HEK293 (cell line): ENCODE measurements around the gene PLSCR3.

Experiments
- CTCF ChIA-PET: fragments of 350-600 bp; formaldehyde crosslinking; extraction: SDS; loops from one replicate; lab custom pipeline; 2021; ENCODE audit warnings: antibody characterized with exemption; lab: Yijun Ruan, JAX
- POLR2A ChIA-PET: fragments of 300-600 bp; formaldehyde crosslinking; extraction: SDS; loops from one replicate; lab custom pipeline; 2020; ENCODE audit warnings: antibody characterized with exemption, inconsistent platforms; lab: Yijun Ruan, JAX
- H3K27ac ChIP-seq: fragments of 200-500 bp; sonication (Bioruptor generic); 2 replicates; pipeline ENCODE4 v1.5.1; 2014; ENCODE audit warnings: low read depth, low read length, control low read depth, inconsistent platforms; ENCODE audit errors: extremely low read depth
- H3K36me3 ChIP-seq, 2 experiments: fragments of 200-500 bp in 1 of 2; sonication (Bioruptor generic) in 1 of 2; 1 replicate in 1 of 2; 2 replicates in 1 of 2; pipeline ENCODE4 v1.5.1; 2014 to 2017; ENCODE audit warnings: inconsistent platforms in 2 of 2, low read length in 2 of 2; ENCODE audit not compliant: control insufficient read depth in 2 of 2, insufficient read depth in 1 of 2
- H3K4me1 ChIP-seq: fragments of 200-500 bp; sonication (Bioruptor generic); 2 replicates; pipeline ENCODE4 v1.5.1; 2014; ENCODE audit warnings: mild to moderate bottlenecking, low read length, inconsistent platforms; ENCODE audit not compliant: control insufficient read depth, insufficient read depth
- H3K4me3 ChIP-seq: 2 replicates; pipeline ENCODE4 v1.5.1; 2011; ENCODE audit warnings: low read depth, mild to moderate bottlenecking, control low read depth, low read length, moderate library complexity
- H3K9me3 ChIP-seq: fragments of 200-500 bp; sonication (Bioruptor generic); 2 replicates; pipeline ENCODE4 v1.5.1; 2014; ENCODE audit warnings: low read depth, low read length, inconsistent platforms; ENCODE audit not compliant: control insufficient read depth, insufficient read depth
- GLIS1 ChIP-seq: fragments of 450-650 bp; formaldehyde crosslinking; IDR thresholded peaks from 2 replicates; pipeline ENCODE4 v1.5.1; 2016; ENCODE audit warnings: missing biosample characterization, missing genetic modification characterization
- HIC1 ChIP-seq: fragments of 450-650 bp; formaldehyde crosslinking; IDR thresholded peaks from 2 replicates; pipeline ENCODE4 v1.5.1; 2016; ENCODE audit warnings: missing biosample characterization, missing genetic modification characterization
- OVOL3 ChIP-seq: fragments of 450-650 bp; formaldehyde crosslinking; IDR thresholded peaks from 2 replicates; pipeline ENCODE4 v1.5.1; 2016; ENCODE audit warnings: missing biosample characterization, missing genetic modification characterization
- SCRT2 ChIP-seq: fragments of 450-650 bp; formaldehyde crosslinking; IDR thresholded peaks from 2 replicates; pipeline ENCODE4 v1.5.1; 2016; ENCODE audit warnings: missing biosample characterization, missing genetic modification characterization
- SETDB1 ChIP-seq: IDR thresholded peaks from one replicate; pipeline ENCODE4 v1.6.1; 2017; ENCODE audit warnings: mild to moderate bottlenecking, low read length, moderate library complexity, mixed read lengths; ENCODE audit not compliant: insufficient read length
- YY1 ChIP-seq: fragments of 450-650 bp; formaldehyde crosslinking; IDR thresholded peaks from 2 replicates; pipeline ENCODE4 v1.5.1; 2018; ENCODE audit warnings: missing biosample characterization, missing genetic modification characterization
- ZBTB49 ChIP-seq: fragments of 450-650 bp; formaldehyde crosslinking; IDR thresholded peaks from 2 replicates; pipeline ENCODE4 v1.5.1; 2016; ENCODE audit warnings: missing biosample characterization, missing genetic modification characterization, low read depth
- ZBTB7A ChIP-seq: fragments of 450-650 bp; formaldehyde crosslinking; IDR thresholded peaks from 2 replicates; pipeline ENCODE4 v1.5.1; 2016; ENCODE audit warnings: low read depth, missing biosample characterization, missing genetic modification characterization
- ZFHX2 ChIP-seq: fragments of 450-650 bp; formaldehyde crosslinking; conservative IDR thresholded peaks from 2 replicates; pipeline ENCODE4 v1.5.1; 2016; ENCODE audit warnings: missing biosample characterization, missing genetic modification characterization
- ZNF121 ChIP-seq: fragments of 450-650 bp; formaldehyde crosslinking; IDR thresholded peaks from 2 replicates; pipeline ENCODE4 v1.5.1; 2016; ENCODE audit warnings: missing biosample characterization, missing genetic modification characterization
- ZNF155 ChIP-seq: fragments of 450-650 bp; formaldehyde crosslinking; IDR thresholded peaks from 2 replicates; pipeline ENCODE4 v1.5.1; 2016; ENCODE audit warnings: missing biosample characterization, missing genetic modification characterization
- ZNF341 ChIP-seq: fragments of 450-650 bp; formaldehyde crosslinking; IDR thresholded peaks from 2 replicates; pipeline ENCODE4; 2016; ENCODE audit warnings: low read depth, missing biosample characterization, missing genetic modification characterization
- ZNF600 ChIP-seq: fragments of 450-650 bp; formaldehyde crosslinking; IDR thresholded peaks from 2 replicates; pipeline ENCODE4 v1.5.1; 2016; ENCODE audit warnings: missing biosample characterization, missing genetic modification characterization
- ZNF624 ChIP-seq: fragments of 450-650 bp; formaldehyde crosslinking; IDR thresholded peaks from 2 replicates; pipeline ENCODE4 v1.5.1; 2017; ENCODE audit warnings: missing biosample characterization, missing genetic modification characterization
- ZNF830 ChIP-seq: fragments of 450-650 bp; IDR thresholded peaks from 2 replicates; pipeline ENCODE4 v1.5.0; 2018; ENCODE audit warnings: missing biosample characterization, missing genetic modification characterization, low read depth, mild to moderate bottlenecking, moderate library complexity
- TF ChIP-seq, protein P1 (sequence below): fragments of 450-650 bp; formaldehyde crosslinking; IDR thresholded peaks from 2 replicates; pipeline ENCODE4 v1.5.1; 2016; ENCODE audit warnings: missing biosample characterization, missing genetic modification characterization, borderline replicate concordance
- TF ChIP-seq, protein P2 (sequence below): fragments of 450-650 bp; formaldehyde crosslinking; IDR thresholded peaks from 2 replicates; pipeline ENCODE4 v1.5.1; 2017; ENCODE audit warnings: missing biosample characterization, missing genetic modification characterization

PLSCR3 gene

GRCh38 chr17:7414837-7415236 lies 20.5 kb upstream of the PLSCR3 start (continued):
- TF ChIP-seq, protein P1, sequence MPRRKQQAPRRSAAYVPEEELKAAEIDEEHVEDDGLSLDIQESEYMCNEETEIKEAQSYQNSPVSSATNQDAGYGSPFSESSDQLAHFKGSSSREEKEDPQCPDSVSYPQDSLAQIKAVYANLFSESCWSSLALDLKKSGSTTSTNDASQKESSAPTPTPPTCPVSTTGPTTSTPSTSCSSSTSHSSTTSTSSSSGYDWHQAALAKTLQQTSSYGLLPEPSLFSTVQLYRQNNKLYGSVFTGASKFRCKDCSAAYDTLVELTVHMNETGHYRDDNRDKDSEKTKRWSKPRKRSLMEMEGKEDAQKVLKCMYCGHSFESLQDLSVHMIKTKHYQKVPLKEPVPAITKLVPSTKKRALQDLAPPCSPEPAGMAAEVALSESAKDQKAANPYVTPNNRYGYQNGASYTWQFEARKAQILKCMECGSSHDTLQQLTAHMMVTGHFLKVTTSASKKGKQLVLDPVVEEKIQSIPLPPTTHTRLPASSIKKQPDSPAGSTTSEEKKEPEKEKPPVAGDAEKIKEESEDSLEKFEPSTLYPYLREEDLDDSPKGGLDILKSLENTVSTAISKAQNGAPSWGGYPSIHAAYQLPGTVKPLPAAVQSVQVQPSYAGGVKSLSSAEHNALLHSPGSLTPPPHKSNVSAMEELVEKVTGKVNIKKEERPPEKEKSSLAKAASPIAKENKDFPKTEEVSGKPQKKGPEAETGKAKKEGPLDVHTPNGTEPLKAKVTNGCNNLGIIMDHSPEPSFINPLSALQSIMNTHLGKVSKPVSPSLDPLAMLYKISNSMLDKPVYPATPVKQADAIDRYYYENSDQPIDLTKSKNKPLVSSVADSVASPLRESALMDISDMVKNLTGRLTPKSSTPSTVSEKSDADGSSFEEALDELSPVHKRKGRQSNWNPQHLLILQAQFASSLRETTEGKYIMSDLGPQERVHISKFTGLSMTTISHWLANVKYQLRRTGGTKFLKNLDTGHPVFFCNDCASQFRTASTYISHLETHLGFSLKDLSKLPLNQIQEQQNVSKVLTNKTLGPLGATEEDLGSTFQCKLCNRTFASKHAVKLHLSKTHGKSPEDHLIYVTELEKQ (tag by site-specific recombination): no peak
- TF ChIP-seq ZNF121 (tag by site-specific recombination): no peak

GRCh38 chr17:7413346-7413985 lies 19.1 kb upstream of the PLSCR3 start:
- TF ChIP-seq ZBTB7A (tag by site-specific recombination) (no peak), HIC1 (tag by site-specific recombination) (0 out of 2 replicates have a peak, but pooled peaks have one; percentile 32), ZBTB49 (tag by site-specific recombination) (no peak), GLIS1 (peak; percentile 14), ZNF624 (tag by site-specific recombination) (no peak), ZNF341 (tag by site-specific recombination) (0 out of 2 replicates have a peak, but pooled peaks have one; percentile 22), ZFHX2 (tag by site-specific recombination) (0 out of 2 replicates have a peak, but pooled peaks have one; percentile 21), OVOL3 (tag by site-specific recombination) (no peak), SETDB1 (no peak), ZNF600 (tag by site-specific recombination) (no peak), YY1 (tag by site-specific recombination) (no peak), ZNF155 (tag by site-specific recombination) (no peak), ZNF830 (tag by site-specific recombination) (no peak), SCRT2 (tag by site-specific recombination) (no peak)
- TF ChIP-seq, protein P2, sequence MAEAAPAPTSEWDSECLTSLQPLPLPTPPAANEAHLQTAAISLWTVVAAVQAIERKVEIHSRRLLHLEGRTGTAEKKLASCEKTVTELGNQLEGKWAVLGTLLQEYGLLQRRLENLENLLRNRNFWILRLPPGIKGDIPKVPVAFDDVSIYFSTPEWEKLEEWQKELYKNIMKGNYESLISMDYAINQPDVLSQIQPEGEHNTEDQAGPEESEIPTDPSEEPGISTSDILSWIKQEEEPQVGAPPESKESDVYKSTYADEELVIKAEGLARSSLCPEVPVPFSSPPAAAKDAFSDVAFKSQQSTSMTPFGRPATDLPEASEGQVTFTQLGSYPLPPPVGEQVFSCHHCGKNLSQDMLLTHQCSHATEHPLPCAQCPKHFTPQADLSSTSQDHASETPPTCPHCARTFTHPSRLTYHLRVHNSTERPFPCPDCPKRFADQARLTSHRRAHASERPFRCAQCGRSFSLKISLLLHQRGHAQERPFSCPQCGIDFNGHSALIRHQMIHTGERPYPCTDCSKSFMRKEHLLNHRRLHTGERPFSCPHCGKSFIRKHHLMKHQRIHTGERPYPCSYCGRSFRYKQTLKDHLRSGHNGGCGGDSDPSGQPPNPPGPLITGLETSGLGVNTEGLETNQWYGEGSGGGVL (tag by site-specific recombination): no peak
- ChIA-PET CTCF (interaction anchor here (1.2 kb wide), 1 partner anchor 11 kb away, joined by 9 read pairs; no protein-coding TSS in a partner anchor), POLR2A (interaction anchor here (2.6 kb wide), 1 partner anchor 10 kb away, joined by 15 read pairs; the partner anchor contains the start of gene TMEM256)
- Histone ChIP-seq H3K36me3 (peaks cover 3 to 69% of the 10 kb centered on the region in 2 experiments), H3K9me3 (no peaks in the 10 kb centered on the region), H3K4me1 (no peaks in the 10 kb centered on the region), H3K27ac (no peak overlapping the region), H3K4me3 (no peak overlapping the region)
